HG03378 (cell line): ENCODE data around the gene FNBP1.

Source experiments
- ATAC-seq: cut with Tn5 transposase; IDR thresholded peaks from one replicate; pipeline ENCODE4 v1.9.1; 2021; ENCODE audit warnings: mild to moderate bottlenecking, moderate library complexity; ENCODE audit not compliant: unreplicated experiment

The FNBP1 gene

DNA sequence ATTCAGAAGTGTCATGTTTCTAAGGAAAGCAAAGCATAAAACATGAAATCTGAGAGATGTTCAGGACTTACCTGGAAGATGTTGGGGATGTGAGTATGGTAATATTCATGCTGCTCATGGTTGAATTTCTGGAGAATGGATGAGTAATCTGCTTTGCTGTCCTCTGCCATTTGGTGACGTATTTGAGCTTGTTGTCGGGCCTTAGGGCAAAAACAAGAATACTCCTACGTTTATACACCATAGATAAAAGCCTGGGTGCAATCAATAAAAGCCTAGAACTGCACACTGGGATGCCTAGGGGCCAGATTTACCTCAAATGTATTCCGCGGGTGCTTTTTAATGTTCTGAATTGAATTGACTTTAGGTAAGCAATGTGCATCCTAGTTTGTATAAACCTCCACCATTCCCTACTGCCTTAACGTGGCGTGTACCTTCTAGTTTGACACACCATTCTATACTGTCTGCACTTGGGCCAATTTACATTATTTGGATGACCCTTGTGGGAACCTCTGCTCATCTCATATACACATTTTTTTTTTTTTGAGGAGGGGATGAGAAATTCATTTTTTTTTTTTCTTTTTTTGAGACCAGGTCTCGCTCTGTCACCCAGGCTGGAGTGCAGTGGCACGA, 113.4 kb downstream of the FNBP1 start:
- no peak for ATAC-seq

DNA sequence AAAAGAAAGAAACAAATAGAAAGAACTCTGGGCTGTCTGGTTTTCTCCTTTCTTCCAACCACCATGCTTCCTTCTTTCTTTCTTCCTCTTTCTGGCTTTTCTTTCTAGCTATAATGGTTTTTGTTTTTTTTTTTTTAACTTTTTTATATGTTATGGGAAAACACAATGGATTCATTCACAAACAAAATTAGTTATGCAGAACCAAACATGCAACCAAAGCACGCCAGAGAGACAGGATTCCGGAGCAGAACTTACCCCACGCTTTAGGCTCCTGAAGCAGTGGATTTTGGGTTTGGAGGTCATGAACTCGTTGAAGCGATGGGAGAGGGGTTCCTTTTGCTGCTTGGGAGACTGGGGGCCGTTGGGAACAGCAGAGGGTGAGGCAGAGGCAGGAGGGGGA, 119.4 kb downstream of the FNBP1 start:
- no peak for ATAC-seq

DNA sequence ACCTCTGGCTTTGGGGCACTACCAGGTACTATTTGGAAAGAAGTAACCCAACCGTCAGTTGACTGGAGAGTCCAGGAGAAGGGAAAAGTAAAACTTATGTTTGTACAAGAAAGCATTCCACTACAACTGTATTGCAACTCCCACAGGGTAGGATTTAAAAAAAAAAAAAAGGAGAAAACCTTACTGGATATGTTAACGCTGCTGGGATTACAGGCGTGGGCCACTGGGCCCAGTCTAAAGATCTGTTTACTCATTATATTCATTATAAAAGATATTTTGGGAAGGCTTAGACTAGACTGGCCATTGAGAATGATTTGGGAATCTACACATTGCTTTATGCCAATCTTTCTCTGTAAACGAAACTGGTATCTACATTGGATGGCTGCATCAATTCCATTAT, 121.1 kb downstream of the FNBP1 start:
- no peak for ATAC-seq

DNA sequence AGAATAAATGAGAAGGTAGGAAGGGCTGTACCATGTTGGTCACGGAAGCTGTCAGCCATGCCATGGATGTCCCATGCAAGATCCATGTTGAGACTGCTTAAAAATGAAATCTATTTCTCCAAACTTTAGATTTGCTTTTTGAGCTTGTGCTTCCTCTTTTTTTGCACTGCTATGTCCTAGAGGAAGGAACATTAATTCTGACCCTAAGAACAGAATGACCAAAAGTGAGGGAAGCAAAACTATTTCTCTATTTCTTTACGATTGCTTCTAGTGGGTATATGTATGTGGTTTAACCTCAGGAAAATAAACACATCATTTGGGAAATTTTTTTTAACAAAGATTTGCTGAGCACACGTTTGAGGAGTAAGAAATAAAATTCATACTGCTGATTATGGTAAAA, 123.1 kb downstream of the FNBP1 start:
- no peak for ATAC-seq

DNA sequence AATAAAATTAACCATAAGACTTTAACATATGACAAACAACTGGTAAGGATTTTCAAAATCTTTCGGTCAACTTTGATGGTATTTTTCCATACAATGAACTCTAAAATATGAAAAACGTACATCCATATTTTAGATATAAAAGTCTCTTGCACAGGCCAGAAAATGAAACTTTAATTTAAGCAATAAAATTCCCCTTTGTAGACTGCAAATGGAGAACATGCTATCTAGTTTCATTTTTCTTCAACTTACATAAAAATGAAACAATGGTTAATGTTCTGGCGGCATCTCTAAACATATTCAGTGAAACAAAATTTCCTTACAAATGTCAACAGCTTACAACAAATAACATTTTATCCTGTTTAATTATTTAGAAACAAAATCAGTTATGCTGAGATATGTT, 123.7 kb downstream of the FNBP1 start:
- ATAC-seq = no peak

DNA sequence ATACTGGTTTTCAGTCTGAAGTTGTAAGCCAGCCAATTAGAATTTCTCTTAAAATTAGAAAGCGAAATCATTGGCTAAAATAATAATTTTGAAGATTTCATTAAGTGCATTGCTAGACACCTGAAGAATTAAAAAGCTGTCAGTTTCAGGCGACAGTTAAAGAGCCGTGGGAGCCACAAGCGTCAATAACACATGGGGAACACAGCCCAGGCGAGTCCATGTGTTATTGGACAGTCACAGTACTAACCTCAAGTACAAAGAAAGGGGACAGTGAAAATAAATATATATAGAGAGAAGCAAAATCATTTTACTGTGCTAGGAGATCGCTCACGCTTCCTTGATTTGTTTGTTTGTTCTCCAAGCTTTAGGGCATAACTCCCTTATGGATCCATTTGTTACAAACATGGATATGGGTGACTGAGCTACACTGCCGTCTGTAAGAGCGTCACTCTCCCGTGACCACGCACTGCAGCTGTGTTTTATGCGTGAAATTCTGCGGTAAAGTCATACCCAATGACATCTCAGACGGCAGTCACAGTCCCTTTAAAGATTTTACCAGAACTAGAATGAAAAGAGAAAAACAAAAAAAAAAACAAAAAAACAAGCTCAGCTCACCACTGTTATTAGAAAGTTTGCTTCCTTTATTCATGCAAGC, 124.6 kb downstream of the FNBP1 start:
- no peak for ATAC-seq

DNA sequence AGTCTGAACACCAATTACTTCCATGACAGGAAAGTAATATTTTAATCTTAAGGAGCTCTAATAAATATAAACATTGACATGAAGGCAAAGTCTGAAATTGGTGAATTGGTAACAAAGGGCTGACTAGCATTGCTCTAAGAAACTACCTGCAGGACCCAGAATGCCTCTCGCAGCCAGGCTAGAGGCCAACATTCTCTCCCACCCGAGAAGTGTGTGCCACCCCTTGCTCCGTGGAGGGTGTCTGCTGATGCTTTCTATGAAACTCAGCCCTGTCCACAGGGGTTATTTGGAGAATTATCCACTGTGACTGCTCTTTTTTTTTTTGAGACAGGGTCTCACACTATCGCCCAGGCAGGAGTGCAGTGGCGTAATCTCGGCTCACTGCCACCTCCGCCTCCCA, 126.3 kb downstream of the FNBP1 start:
- no peak for ATAC-seq

DNA sequence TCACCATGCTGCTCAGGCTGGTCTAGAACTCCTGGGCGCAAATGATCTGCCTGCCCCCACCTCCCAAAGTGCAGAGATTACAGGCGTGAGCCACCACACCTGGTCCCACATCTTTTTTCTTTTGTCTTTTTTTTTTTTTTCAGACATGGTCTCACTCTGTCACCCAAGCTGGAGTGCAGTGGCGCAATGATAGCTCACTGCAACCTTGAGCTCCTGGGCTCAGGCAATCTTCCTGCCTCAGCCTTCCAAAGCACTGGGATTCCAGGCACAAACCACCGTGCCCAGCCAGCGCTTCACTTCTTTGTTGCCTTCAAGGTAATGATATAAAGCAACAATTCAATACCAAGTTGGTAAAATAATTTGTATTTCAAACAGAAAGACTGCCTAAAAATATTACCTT, 128.9 kb downstream of the FNBP1 start:
- ATAC-seq = no peak

DNA sequence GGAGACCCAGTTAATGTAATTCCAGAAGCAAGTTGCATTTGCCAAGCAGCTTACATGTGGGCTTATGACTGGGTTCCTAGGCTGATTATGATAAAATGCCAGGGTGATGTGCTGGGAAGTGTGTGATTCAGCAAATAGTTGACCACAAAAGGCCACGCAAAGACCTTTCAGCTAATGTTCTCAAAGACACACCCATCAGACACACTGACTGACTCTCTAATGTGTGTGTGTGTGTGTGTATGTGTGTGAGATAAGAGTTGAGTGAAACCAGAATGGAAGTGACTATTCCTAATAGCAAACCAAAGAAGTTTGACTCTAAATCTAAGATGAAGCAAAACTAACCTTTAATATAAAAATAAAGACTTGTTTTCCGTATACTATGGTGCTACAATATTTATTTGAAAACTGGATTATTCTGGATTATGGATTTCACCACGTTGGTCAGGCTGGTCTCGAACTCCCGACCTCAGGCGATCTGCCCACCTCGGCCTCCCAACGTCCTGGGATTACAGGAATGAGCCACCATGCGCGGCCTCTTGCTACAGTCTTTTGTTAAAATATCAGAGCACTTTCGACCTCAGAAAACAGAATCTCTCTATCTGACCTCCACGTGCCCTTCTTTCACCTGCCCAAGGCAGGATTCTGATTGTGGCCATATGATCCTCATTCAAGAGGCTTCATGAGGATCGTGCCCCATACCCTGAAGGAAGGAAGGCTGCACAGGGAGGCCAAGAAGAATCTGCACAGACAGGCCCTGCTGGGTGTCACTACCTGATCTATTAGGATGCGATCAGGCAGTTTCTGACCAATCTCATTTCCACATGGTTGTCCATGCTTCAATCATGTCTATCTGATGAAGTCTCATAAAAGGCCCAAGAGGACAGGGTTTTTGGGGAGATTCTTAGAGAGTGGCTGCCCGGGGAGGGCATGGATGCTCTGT, 132.1 kb downstream of the FNBP1 start:
- no peak for ATAC-seq

DNA sequence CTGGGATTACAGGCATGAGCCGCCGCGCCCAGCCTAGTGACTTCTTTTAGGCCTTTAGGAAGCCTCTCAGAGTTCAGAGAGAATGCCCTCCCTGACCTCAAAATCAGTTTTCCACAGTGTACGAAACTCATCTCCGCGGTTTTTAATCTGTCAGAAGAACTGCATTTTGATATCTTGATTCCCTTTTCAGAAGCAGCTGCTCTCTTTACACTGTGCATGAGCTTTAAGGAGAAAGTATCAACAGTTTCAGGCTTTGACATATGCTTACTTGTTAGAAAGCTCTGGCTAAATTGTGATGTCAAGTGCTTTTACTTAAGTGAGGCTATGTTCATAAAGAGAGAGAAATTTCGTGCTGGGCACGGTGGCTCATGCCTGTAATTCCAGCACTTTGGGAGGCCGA, 133.1 kb downstream of the FNBP1 start:
- ATAC-seq = no peak

DNA sequence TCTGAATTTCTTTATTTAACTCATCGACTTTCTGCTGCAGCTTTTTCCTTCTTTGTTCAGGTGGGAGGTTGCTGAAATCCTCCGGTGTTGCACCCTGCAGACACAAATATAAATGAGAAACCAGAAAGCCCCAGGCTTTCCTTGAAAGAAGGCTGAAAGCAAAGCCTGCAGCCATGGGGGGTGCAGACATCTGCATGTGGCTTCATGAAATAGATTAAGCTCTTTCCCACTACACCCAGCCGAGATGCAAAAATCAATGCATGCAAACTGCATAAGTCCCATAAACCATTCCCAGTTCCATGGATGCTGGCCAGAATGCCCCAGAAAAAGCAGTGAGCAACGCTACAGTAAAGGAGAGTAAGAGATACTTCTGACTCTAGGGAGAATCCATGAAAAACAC, 134.1 kb downstream of the FNBP1 start:
- ATAC-seq = no peak

DNA sequence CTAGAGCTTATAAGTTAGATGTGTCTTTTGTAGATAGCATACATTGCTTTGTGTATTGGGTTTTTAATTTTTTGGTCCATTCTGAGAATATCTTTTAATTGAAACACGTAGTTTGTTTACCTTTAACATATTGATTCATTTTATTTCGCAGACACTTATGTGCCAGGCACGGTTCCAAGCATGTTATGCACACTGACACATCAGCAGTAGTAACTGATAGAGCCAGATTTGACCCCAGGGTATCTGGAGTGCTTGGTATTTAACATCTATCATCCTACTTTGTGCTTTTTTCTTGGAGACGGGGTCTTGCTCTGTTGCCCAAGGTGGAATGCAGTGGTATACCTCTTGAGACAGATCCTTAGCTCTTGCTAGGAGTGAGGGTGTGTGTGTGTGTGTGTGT, 135.8 kb downstream of the FNBP1 start:
- ATAC-seq = no peak

DNA sequence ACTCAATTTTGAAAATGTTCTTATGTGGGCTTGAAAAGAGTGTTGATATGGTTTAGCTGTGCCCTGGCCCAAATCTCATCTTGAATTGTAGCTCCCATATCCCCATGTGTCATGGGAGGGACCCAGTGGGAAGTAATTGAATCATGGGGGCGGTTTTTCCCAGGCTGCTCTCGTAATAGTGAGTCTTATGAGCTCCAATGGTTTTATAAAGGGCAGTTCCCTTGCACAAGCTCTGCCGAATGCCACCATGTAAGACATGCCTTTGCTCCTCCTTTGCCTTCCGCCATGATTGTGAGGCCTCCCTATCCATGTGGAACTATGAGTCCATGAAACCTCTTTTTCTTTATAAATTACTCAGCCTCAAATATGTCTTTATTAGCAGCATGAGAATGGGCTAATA, 136.7 kb downstream of the FNBP1 start:
- ATAC-seq = no peak

DNA sequence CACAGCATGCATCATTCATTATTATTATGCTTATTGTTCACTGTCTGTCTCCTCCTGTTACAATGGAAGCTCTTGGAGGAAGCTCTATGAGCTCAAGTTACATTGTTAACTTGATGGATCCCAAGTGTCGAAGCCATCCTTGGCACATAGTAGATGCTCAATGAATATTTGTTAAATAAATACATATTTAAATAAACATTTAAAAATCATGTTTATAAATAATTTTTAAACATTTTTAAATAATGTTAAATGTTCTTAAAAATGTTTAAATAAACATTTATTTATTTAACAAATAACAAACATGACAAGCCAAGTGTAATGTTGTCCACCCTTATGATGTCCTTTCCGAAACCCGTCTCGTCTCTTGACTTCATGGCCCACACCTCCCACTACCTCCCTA, 138.3 kb downstream of the FNBP1 start:
- ATAC-seq = no peak

DNA sequence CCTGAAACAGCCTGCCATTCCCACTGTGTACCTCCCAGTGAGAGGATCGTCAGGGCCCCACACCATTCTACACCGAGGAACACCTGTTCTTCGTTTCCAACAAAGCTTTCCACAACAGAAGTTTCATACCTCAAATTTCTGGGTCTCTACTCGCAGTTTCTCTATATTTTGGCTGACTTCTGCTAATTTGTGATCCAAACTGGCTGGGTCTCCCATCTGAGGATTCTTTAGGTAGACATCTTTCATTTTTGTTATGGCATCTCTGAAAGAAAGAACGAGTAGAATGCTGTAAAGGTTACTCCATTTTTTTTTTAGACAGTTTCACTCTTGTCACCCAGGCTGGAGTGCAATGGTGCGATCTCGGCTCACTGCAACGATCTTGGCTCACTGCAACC, 140.3 kb downstream of the FNBP1 start:
- ATAC-seq = no peak

DNA sequence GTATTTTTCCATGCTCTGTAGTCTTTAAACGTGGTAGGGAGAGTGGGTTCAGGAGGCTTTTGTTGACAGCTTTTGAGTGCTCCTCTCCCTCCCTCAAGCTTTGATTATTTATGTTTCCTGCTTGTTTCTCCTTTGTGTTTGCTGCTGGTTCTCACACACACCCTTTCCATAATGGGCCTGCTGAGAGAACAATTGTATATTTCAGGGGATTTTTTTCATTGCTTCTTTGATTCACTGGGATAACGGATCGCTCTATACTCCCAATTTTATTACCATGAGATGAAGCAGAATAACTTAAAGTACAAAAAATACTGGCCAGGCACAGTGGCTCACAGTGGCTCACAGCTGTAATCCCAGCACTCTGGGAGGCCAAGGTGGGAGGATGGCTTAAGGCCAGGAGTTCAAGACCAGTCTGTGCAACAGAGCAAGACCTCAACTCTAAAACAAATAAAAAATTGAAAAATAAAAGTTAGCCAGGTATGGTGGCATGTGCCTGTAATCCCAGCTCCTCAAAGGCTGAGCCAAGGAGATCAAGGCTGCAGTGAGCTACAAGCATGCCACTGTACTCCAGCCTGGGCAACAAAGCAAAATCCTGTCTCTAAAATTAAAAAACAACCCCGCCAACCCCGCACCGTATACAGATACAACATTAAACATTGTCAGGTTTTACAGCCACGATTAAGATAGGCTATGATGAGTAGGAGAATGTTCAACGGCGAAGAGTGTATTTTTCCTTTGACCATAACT, 140.8 kb downstream of the FNBP1 start:
- ATAC-seq = no peak

DNA sequence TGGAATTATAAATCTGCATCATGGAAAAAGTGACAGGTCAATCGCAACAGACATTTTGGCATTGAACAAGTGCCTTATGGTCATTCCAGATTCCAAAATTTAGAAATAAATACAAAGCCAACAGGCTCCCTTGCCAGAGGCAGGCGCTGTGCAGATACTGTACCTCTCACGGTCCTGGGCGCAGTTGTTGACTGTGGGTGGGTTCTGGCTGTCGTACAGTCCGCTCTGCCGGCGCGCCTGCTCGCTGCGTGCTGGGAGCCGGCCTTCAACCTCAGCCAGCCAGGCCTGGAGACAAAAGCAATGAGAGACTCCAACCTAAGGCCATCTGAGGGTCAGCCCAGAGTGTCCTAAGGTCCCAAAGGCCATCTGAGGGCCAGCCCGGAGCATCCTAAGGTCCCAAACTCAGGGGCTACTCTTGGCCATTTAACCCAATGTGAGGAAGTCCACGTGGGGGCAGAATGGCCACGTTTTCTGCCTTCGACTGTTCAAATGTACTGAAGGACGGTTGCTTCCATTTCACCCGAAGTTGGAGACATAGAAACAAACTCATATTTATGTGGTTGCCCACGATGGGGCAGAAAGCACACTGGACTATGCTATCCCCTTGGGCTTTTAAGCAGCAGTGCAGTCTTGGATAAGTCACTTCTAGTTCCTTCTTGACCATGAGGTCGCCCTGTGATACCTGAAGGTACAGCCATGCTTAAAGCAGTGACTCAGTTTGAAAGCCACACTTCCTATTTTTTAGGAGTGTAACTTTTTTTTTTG, 142.5 kb downstream of the FNBP1 start:
- ATAC-seq = peak; percentile 72

DNA sequence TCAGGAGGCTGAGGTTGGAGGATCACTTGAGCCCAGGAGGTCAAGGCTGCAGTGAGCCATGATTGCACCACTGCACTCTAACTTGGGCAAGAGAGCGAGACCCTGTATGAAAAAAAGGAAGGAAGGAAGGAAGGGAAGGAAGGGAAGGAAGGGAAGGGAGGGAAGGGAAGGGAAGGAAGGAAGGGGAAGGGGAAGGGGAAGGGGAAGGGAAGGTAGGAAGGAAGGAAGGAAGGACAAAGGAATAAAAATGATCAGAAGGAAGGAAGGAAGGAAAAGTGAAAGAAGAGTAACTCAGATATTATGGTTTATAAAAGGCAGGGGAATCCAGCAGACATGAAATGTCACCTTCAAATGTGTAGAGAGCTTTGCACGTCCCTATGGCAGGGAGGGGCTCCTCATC, 143.4 kb downstream of the FNBP1 start:
- ATAC-seq = no peak

DNA sequence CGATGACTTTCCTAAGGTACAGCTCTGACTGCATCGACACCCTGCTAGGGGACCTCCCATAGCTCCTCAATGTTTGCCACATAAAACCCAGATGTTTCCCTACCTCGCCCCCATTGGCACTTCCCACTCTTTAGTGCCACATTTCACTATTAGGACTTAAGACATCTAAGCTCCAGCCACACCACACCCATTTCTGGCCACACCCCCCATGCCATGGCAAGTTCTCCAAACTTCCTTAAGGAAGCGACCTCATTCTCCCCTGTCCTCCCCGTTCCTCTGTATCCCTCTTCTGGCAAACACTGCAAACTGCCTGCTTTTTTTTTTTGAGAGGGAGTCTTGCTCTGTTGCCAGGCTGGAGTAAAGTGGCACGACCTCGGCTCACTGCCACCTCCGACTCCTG, 144.8 kb downstream of the FNBP1 start:
- ATAC-seq = no peak

DNA sequence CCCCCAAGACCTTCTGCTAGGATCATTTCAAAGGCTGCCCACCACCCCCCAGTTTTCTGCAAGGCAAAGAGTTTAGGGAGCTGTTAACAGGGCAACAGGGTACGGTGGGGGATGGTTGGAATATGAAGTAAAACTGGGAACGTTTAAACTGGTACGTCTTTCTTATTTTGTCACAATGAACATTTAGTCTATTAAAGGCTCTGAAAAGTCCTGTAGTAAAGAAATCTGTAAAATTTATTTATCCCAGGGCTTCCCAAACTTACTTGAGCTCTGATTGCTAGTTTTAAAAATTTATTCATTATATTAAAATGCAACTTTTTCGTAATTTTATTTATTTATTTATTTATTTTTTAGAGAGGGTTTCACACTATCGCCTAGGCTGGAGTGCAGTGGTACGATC, 145.7 kb downstream of the FNBP1 start:
- no peak for ATAC-seq
